Measurements from ENCODE around the gene TUBG2.

DNA sequence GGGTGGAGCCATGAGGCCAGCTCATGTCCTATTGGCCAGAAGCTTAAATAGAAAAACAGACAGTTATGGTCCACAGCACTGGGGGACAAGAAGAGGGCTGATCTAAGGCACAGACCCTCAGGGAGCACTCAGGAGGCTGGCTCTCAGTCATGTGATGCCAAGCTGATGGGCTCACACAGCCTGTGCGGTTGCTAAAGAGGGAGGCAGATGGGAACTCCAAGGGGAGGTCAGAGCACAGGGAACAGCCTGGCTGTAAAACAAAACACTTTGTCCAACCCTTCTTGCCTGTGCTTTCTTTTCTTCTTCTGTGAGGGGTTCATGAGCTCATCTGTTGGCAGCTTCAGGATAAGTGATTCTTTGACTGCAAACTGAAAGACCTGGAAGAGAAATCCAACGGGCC lies 50.5 kb downstream of the TUBG2 start:
- TF ChIP-seq SREBF1 (IDR thresholded peaks at IDR 0.05; ENCODE audit: low read length) (no peak), CTCF (IDR thresholded peaks at IDR 0.05 in 2 of 3, conservative IDR thresholded peaks at IDR 0.05 in 1 of 3; ENCODE audit: control insufficient read depth in 2 of 3, extremely low read depth in 1 of 3, insufficient read depth in 1 of 3, low read depth in 3 of 3, low read length in 3 of 3) (no peak), SIN3A (IDR thresholded peaks at IDR 0.05; ENCODE audit: low read depth, low read length) (no peak), ESRRA (IDR thresholded peaks at IDR 0.05; ENCODE audit: low read length) (no peak), POLR2A (IDR thresholded peaks at IDR 0.05; ENCODE audit: low read depth, low read length) (no peak), RAD51 (IDR thresholded peaks at IDR 0.05) (no peak), SP1 (IDR thresholded peaks at IDR 0.05; ENCODE audit: low read depth, low read length) (no peak), SUZ12 (IDR thresholded peaks at IDR 0.05; ENCODE audit: unreplicated experiment) (no peak), SMC3 (IDR thresholded peaks at IDR 0.05; ENCODE audit: borderline replicate concordance, low read length) (no peak), IKZF1 (conservative IDR thresholded peaks at IDR 0.05) (no peak), ZBTB4 (CRISPR knock-in tag; IDR thresholded peaks at IDR 0.05) (no peak), CBFB (IDR thresholded peaks at IDR 0.05; ENCODE audit: low read depth) (no peak)
- TF ChIP-seq, protein P1, sequence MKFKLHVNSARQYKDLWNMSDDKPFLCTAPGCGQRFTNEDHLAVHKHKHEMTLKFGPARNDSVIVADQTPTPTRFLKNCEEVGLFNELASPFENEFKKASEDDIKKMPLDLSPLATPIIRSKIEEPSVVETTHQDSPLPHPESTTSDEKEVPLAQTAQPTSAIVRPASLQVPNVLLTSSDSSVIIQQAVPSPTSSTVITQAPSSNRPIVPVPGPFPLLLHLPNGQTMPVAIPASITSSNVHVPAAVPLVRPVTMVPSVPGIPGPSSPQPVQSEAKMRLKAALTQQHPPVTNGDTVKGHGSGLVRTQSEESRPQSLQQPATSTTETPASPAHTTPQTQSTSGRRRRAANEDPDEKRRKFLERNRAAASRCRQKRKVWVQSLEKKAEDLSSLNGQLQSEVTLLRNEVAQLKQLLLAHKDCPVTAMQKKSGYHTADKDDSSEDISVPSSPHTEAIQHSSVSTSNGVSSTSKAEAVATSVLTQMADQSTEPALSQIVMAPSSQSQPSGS (IDR thresholded peaks at IDR 0.05; ENCODE audit: low read length), result no peak
